NK-92 (cell line): ENCODE measurements around the gene GPR87.

Source experiments
- DNase-seq: peaks from one replicate; lab custom pipeline; 2025; ENCODE audit not compliant: unreplicated experiment; lab: John Stamatoyannopoulos, UW

Gene GPR87

GRCh38 chr3:151316267-151316991 is at the start of gene GPR87:
GPR87 (minus strand) TSS chr3:151316820; CDS start chr3:151300100, 16,720 bp downstream.
- no peak for DNase-seq

GRCh38 chr3:151362751-151363174 is 46.1 kb upstream of the GPR87 start:
- DNase-seq = no peak

- DNase-seq = no peak
Observed at GRCh38 chr3:151357463-151357850, 40.8 kb upstream of the GPR87 start.

- DNase-seq = no peak
Observed at GRCh38 chr3:151356794-151357462, 40.3 kb upstream of the GPR87 start.

GRCh38 chr3:151351648-151352047 is 35.0 kb upstream of the GPR87 start:
- no peak for DNase-seq

GRCh38 chr3:151351219-151351618 is 34.6 kb upstream of the GPR87 start:
- DNase-seq = no peak

GRCh38 chr3:151350656-151351055 is 34.0 kb upstream of the GPR87 start:
- DNase-seq = no peak

- DNase-seq = no peak
Observed at GRCh38 chr3:151347432-151347831, 30.8 kb upstream of the GPR87 start.

GRCh38 chr3:151346292-151346691 is 29.7 kb upstream of the GPR87 start:
- no peak for DNase-seq

- DNase-seq = no peak
Observed at GRCh38 chr3:151345859-151346258, 29.2 kb upstream of the GPR87 start.

GRCh38 chr3:151331696-151332095 is 15.1 kb upstream of the GPR87 start:
- DNase-seq = no peak

GRCh38 chr3:151330899-151331298 is 14.3 kb upstream of the GPR87 start:
- no peak for DNase-seq

- no peak for DNase-seq
Observed at GRCh38 chr3:151330379-151330778, 13.8 kb upstream of the GPR87 start.

GRCh38 chr3:151329363-151329762 is 12.7 kb upstream of the GPR87 start, which contains the start of gene P2RY13:
P2RY13 (minus strand) TSS chr3:151329549; CDS start chr3:151329528, 21 bp downstream.
- no peak for DNase-seq

- no peak for DNase-seq
Observed at GRCh38 chr3:151328298-151328995, 11.8 kb upstream of the GPR87 start.

GRCh38 chr3:151327571-151328198 is 11.1 kb upstream of the GPR87 start:
- no peak for DNase-seq

GRCh38 chr3:151322511-151322910 is 5.9 kb upstream of the GPR87 start:
- no peak for DNase-seq

GRCh38 chr3:151321526-151321925 is 4.9 kb upstream of the GPR87 start:
- DNase-seq = no peak

- DNase-seq = no peak
Observed at GRCh38 chr3:151320131-151320530, 3.5 kb upstream of the GPR87 start.

GRCh38 chr3:151319628-151320027 is 3.0 kb upstream of the GPR87 start:
- no peak for DNase-seq

GRCh38 chr3:151318991-151319390 is 2.4 kb upstream of the GPR87 start:
- no peak for DNase-seq
